NCI-H2081 (cell line): ENCODE data around the gene PUS1.

Experiments used
- DNase-seq, 2 experiments: peaks; one replicate each; lab custom pipeline; 2025; lab: John Stamatoyannopoulos, UW

The PUS1 gene

DNA sequence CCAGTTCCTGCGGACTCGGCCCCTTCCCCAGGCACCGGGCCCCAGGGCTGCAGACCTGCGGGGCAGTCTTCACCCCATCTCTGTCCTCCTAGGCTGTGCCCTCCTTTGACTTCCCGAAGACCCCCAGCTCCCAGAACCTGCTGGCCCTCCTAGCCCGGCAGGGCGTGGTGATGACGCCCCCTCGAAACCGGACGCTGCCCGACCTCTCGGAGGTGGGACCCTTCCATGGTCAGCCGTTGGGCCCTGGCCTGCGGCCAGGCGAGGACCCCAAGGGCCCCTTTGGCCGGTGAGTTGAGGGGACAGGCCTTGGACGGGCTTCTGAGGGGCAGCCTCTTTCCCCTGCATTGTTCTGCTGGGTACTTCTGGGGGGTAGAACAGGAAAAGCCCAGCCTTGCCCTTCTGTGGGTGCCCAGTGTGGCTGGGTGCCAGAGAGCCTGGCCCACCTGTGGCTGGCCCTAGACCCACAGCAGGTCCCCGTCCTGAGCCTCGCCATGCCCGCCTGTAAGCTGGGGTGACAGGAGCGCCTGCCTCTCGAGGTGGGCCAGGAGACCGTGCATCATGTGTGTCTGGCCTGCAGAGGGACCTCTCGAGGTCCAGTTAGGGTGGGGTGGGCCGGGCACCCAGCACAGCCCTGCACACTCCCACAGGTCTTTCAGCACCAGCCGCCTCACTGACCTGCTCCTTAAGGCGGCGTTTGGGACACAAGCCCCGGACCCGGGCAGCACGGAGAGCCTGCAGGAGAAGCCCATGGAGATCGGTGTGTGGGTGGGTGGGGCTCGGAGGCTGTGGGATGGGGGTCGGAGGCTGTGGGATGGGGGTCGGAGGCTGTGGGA is 12.6 kb upstream of the PUS1 start:
- no peak for DNase-seq

- no peak for DNase-seq
These were observed 11.9 kb upstream of the PUS1 start for GRCh38 chr12:131917139-131917710.

DNA sequence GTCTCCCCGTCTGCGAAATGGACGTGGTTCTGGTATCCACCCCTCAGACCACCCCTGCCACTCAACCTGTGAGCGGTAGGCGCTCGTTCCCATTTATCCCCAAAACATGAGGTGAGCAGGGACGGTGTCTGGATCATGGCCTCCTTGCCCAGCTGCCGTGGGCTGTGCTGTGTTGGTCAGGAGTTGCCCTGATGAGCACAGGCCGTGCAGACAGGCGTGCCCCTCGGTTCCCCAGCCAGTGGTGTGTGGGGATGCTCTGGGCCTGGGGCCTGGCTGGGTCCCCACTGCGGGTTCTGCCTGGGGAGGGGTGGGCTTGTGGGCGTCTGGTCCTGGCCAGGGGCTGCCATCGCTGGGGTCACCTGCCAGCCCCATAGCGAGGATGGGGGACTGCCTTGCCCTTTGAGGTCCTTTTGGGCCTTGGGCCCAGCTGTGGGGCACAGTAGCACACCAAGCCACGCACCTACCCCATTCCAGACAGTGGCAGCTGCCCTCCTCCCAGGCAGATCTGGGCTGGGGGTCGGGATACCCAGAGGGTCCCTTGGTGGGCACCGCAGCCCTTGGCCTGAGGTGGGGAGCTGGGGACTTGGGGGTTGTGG is 11.3 kb upstream of the PUS1 start:
- no peak for DNase-seq

DNA sequence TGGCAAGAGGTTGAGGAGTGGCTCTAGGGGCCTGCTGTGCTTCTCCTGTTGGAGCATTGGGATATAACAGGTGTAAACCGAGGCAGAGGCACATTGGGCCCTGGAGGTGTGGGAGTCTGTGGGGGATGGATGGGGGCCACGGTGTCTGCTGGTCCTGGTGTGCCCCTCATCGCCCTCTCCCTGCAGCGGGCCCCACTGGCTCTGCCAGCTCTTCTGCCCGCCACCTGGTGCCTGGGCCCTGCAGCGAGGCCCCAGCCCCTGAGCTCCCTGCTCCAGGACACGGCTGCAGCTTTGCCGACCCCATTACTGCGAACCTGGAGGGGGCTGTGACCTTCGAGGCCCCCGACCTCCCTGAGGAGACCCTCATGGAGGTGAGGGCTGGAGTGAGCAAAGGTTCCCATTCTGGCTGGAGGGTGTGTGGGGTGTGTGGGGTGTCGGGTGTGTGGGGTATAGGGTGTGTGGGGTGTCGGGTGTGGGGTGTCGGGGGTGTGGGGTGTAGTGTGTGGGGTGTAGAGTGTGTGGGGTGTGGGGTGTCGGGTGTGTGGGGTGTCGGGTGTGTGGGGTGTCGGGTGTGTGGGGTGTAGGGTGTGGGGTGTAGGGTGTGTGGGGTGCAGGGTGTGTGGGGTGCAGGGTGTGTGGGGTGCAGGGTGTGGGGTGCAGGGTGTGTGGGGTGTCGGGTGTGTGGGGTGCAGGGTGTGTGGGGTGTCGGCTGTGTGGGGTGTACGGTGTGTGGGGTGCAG is 10.6 kb upstream of the PUS1 start:
- DNase-seq = no peak

DNA sequence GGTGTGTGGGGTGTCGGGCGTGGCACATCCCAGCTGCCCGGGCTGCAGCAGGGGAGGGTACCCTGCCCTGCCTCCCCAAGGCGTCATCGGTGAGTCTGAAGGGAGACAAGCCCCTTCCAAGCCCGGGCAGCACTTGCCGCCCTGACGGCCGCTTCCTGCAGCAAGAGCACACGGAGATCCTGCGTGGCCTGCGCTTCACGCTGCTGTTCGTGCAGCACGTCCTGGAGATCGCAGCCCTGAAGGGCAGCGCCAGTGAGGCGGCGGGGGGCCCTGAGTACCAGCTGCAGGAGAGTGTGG is 10.1 kb upstream of the PUS1 start:
- no peak for DNase-seq

- no peak for DNase-seq
These were observed 9.5 kb upstream of the PUS1 start for GRCh38 chr12:131919366-131920156.

- DNase-seq = no peak
These were observed 8.9 kb upstream of the PUS1 start for GRCh38 chr12:131920157-131920508.

GRCh38 chr12:131920902-131921840 is 7.9 kb upstream of the PUS1 start:
- no peak for DNase-seq

- no peak for DNase-seq
These were observed 7.0 kb upstream of the PUS1 start for GRCh38 chr12:131921866-131922769.

- no peak for DNase-seq
These were observed 6.3 kb upstream of the PUS1 start for GRCh38 chr12:131922772-131923171.

GRCh38 chr12:131923260-131923659 is 5.8 kb upstream of the PUS1 start:
- DNase-seq = no peak

GRCh38 chr12:131927110-131928079 is 1.7 kb upstream of the PUS1 start:
- DNase-seq = no peak

- peak in 1 of 2 experiments; percentile 18 for DNase-seq
These were observed 881 bp upstream of the PUS1 start for GRCh38 chr12:131928080-131928710.

- DNase-seq = peak in 1 of 2 experiments; percentile 32
These were observed 743 bp downstream of the PUS1 start for GRCh38 chr12:131929581-131930456.

- no peak for DNase-seq
These were observed 1.4 kb downstream of the PUS1 start for GRCh38 chr12:131930510-131930909.

DNA sequence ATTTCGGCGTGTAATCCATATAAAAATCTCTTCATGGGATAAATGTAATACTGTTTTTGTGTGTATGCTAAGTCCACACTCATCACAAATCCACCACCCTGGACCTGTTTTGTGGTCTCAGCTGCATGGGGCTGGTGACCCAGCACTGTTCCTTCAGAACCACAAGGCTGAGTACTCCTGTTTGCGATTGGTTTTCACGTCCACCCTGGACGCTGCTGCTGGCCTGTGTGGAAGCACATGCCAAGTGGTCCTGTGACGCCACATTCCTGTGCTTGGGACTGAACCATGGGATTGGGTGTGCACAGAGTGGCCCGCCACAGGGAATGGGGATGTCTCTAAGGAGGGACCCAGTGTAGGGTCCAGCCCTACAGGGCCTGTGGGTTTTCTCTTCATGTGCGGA is 4.3 kb downstream of the PUS1 start:
- DNase-seq = no peak

GRCh38 chr12:131934535-131934934 is 5.5 kb downstream of the PUS1 start:
- DNase-seq = no peak
